HG03378 (cell line): ENCODE measurements around the gene MARCHF4.

ENCODE experiments used
- ATAC-seq: cut with Tn5 transposase; IDR thresholded peaks from one replicate; pipeline ENCODE4 v1.9.1; 2021; ENCODE audit warnings: mild to moderate bottlenecking, moderate library complexity; ENCODE audit not compliant: unreplicated experiment

The MARCHF4 gene

GRCh38 chr2:216351172-216351925, 20.9 kb downstream of the MARCHF4 start:
- no peak for ATAC-seq

- no peak for ATAC-seq
Observed at GRCh38 chr2:216350214-216350791, 22.0 kb downstream of the MARCHF4 start.

- ATAC-seq: no peak
Observed at GRCh38 chr2:216349366-216349765, 22.9 kb downstream of the MARCHF4 start.

GRCh38 chr2:216348756-216349308, 23.5 kb downstream of the MARCHF4 start:
- no peak for ATAC-seq

GRCh38 chr2:216346781-216347180, 25.5 kb downstream of the MARCHF4 start:
- no peak for ATAC-seq

GRCh38 chr2:216345846-216346245, 26.4 kb downstream of the MARCHF4 start:
- no peak for ATAC-seq

GRCh38 chr2:216344950-216345300, 27.4 kb downstream of the MARCHF4 start:
- ATAC-seq: no peak

- ATAC-seq: no peak
Observed at GRCh38 chr2:216344206-216344949, 27.9 kb downstream of the MARCHF4 start.

- ATAC-seq: no peak
Observed at GRCh38 chr2:216343221-216343980, 28.9 kb downstream of the MARCHF4 start.

GRCh38 chr2:216341121-216341520, 31.2 kb downstream of the MARCHF4 start:
- ATAC-seq: no peak

- ATAC-seq: no peak
Observed at GRCh38 chr2:216340280-216340631, 32.0 kb downstream of the MARCHF4 start.

GRCh38 chr2:216339456-216340279, 32.6 kb downstream of the MARCHF4 start:
- no peak for ATAC-seq

- no peak for ATAC-seq
Observed at GRCh38 chr2:216335252-216335651, 37.0 kb downstream of the MARCHF4 start.

GRCh38 chr2:216328347-216328746, 43.9 kb downstream of the MARCHF4 start:
- no peak for ATAC-seq

GRCh38 chr2:216327447-216327935, 44.8 kb downstream of the MARCHF4 start:
- ATAC-seq: no peak
